Activated CD4-positive, alpha-beta memory T cell treated with anti-CD3 and anti-CD28 coated beads for 36 hours (primary cell): ENCODE data around the gene OR5L1. TPM values are rescaled to one million over a fixed set of nuclear protein-coding genes. Genes with fewer than 3 reads are reported as not detected.

ENCODE experiments used
- total RNA-seq, 2 experiments: library from RNA; stranded (reverse); gene quantifications; one replicate each; pipeline ENCODE4 v1.2.3, GENCODE V29; 2021

OR5L1 gene
- total RNA-seq, 2 experiments from 2014 or later = not detected

Other genes starting within 250 kb of the OR5L1 start
- gene OR4C16, start 239.2 kb upstream of the OR5L1 start, total RNA-seq = not detected
- not detected for gene OR4C11, start 203.7 kb upstream of the OR5L1 start, total RNA-seq
- not detected for gene OR4P4, start 176.3 kb upstream of the OR5L1 start, total RNA-seq
- not detected for gene OR4S2, start 163.0 kb upstream of the OR5L1 start, total RNA-seq
- gene OR4C6, start 149.2 kb upstream of the OR5L1 start, total RNA-seq = not detected
- gene OR5D13, start 37.9 kb upstream of the OR5L1 start, total RNA-seq = not detected
- not detected for gene OR5D14, start 15.8 kb upstream of the OR5L1 start, total RNA-seq
- not detected for gene OR5D18, start 8.3 kb downstream of the OR5L1 start, total RNA-seq
- gene OR5L2, start 15.9 kb downstream of the OR5L1 start, total RNA-seq = not detected
- not detected for gene OR5D16, start 27.4 kb downstream of the OR5L1 start, total RNA-seq
- gene TRIM51, start 71.9 kb downstream of the OR5L1 start, total RNA-seq = not detected
- gene OR5W2, start 103.2 kb downstream of the OR5L1 start, total RNA-seq = not detected
- gene OR5I1, start 125.0 kb downstream of the OR5L1 start, total RNA-seq = not detected
- not detected for gene OR10AG1, start 158.6 kb downstream of the OR5L1 start, total RNA-seq
- gene OR5F1, start 183.3 kb downstream of the OR5L1 start, total RNA-seq = not detected
- gene OR5AS1, start 216.3 kb downstream of the OR5L1 start, total RNA-seq = not detected